ENCODE measurements around the gene ADAM19. TPM values are rescaled to one million over a fixed set of nuclear protein-coding genes. Genes with fewer than 3 reads are reported as not detected.

ADAM19 gene
- total RNA-seq, 2 donors from 2014 or later = 1.3 to 1.6 TPM

GRCh38 chr5:157494178-157494832 is 81.3 kb downstream of the ADAM19 start:
- H3K27ac ChIP-seq = no peak overlapping the region
- H3K9me3 ChIP-seq = no peaks in the 10 kb centered on the region
- 71 to 82% methylated on average over 5 of the region's 5 CpGs for whole genome bisulfite sequencing, 2 donors
- H3K4me1 ChIP-seq = no peaks in the 10 kb centered on the region
- TF ChIP-seq POLR2A (IDR thresholded peaks at IDR 0.05) = no peak
- TF ChIP-seq, protein P1, sequence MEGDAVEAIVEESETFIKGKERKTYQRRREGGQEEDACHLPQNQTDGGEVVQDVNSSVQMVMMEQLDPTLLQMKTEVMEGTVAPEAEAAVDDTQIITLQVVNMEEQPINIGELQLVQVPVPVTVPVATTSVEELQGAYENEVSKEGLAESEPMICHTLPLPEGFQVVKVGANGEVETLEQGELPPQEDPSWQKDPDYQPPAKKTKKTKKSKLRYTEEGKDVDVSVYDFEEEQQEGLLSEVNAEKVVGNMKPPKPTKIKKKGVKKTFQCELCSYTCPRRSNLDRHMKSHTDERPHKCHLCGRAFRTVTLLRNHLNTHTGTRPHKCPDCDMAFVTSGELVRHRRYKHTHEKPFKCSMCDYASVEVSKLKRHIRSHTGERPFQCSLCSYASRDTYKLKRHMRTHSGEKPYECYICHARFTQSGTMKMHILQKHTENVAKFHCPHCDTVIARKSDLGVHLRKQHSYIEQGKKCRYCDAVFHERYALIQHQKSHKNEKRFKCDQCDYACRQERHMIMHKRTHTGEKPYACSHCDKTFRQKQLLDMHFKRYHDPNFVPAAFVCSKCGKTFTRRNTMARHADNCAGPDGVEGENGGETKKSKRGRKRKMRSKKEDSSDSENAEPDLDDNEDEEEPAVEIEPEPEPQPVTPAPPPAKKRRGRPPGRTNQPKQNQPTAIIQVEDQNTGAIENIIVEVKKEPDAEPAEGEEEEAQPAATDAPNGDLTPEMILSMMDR (IDR thresholded peaks at IDR 0.05) = no peak
- intact Hi-C loops (cut with DNase I) = no loop called here
- H3K27me3 ChIP-seq = no peaks in the 10 kb centered on the region
- ATAC-seq (no peak), DNase-seq (peak in 1 of 4 donors; percentile 42)
- H3K4me3 ChIP-seq = no peak overlapping the region
- H3K36me3 ChIP-seq (replicated peaks in 1 of 2; ENCODE audit: insufficient read depth in 1 of 2, low read depth in 2 of 2) = no peaks in the 10 kb centered on the region

GRCh38 chr5:157492886-157493285 is 82.7 kb downstream of the ADAM19 start:
- Histone ChIP-seq H3K4me1 (no peaks in the 10 kb centered on the region), H3K4me3 (no peak overlapping the region), H3K27me3 (no peaks in the 10 kb centered on the region), H3K36me3 (replicated peaks in 1 of 2; ENCODE audit: insufficient read depth in 1 of 2, low read depth in 2 of 2) (no peaks in the 10 kb centered on the region), H3K9me3 (no peaks in the 10 kb centered on the region), H3K27ac (no peak overlapping the region)
- intact Hi-C loops (cut with DNase I) = no loop called here
- DNase-seq (no peak), ATAC-seq (no peak)
- no peak for TF ChIP-seq POLR2A (IDR thresholded peaks at IDR 0.05)
- TF ChIP-seq, protein P1 (IDR thresholded peaks at IDR 0.05) = no peak
- WGBS, 2 donors = 89 to 90% methylated on average over 7 to 9 of the region's 9 CpGs

- DNase-seq (no peak), ATAC-seq (no peak)
- H3K27me3 ChIP-seq = no peaks in the 10 kb centered on the region
- no peaks in the 10 kb centered on the region for H3K9me3 ChIP-seq
- H3K36me3 ChIP-seq (replicated peaks in 1 of 2; ENCODE audit: insufficient read depth in 1 of 2, low read depth in 2 of 2) = no peaks in the 10 kb centered on the region
- no peak overlapping the region for H3K27ac ChIP-seq
- peaks cover 10% of the 10 kb centered on the region for H3K4me1 ChIP-seq
- H3K4me3 ChIP-seq = no peak overlapping the region
- WGBS, 2 donors = 84 to 93% methylated on average over 5 to 11 of the region's 11 CpGs
- intact Hi-C loops (cut with DNase I) = no loop called here
- TF ChIP-seq POLR2A (IDR thresholded peaks at IDR 0.05) = no peak
- TF ChIP-seq, protein P1 (IDR thresholded peaks at IDR 0.05) = no peak
These were observed 84.0 kb downstream of the ADAM19 start for GRCh38 chr5:157491471-157491995.

DNA sequence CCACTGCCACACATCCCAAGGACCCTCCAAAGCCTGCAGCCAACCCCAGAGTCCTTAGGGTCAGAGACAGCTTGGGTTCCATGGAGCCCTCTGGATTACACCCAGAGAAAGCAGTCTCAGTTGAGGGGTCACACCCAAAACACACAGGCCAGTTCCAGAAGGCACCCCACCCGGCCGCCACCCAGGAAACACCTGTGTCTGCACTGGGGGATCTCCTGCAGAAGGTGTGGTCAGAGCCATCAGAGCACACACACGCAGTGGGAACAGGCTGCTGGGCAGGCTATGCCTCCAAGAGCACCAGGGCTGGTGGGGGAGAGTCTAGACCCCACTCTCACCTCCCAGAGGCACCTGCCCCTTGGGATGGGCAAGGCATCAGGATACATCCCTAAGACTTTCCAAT is 88.2 kb downstream of the ADAM19 start:
- ATAC-seq = no peak
- 80 to 92% methylated on average over 1 to 3 of the region's 3 CpGs for WGBS, 2 donors
- Histone ChIP-seq H3K27ac (no peak overlapping the region), H3K4me1 (peaks cover 13% of the 10 kb centered on the region), H3K4me3 (no peak overlapping the region), H3K27me3 (no peaks in the 10 kb centered on the region), H3K36me3 (replicated peaks in 1 of 2; ENCODE audit: insufficient read depth in 1 of 2, low read depth in 2 of 2) (no peaks in the 10 kb centered on the region), H3K9me3 (no peaks in the 10 kb centered on the region)
- TF ChIP-seq POLR2A (IDR thresholded peaks at IDR 0.05) = no peak
- TF ChIP-seq, protein P1 (IDR thresholded peaks at IDR 0.05) = no peak
- intact Hi-C loops (cut with DNase I) = no loop called here
- no peak for DNase-seq

DNA sequence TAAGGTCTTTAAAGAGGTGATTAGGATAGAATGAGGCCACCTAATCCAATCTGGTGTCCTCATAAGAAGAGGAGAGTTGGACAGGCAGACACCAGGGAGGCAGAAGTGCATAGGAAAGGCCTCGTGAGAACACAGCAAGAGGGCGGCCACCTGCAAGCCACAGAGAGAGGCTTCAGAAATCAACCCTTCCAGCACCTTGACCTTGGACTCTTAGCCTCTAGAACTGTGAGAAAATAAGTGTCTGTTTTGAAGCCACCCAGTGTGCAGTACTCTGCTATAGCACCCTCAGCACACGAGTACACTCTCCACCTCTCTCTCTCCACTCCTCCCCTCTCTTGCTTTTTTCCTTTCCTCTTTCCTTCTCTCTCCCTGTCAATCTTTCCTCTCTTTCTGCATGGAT is 88.7 kb downstream of the ADAM19 start:
- peak in 3 of 4 donors; percentile 26 to 56 (median 35) for DNase-seq
- Histone ChIP-seq H3K36me3 (replicated peaks in 1 of 2; ENCODE audit: insufficient read depth in 1 of 2, low read depth in 2 of 2) (no peaks in the 10 kb centered on the region), H3K9me3 (no peaks in the 10 kb centered on the region), H3K27ac (no peak overlapping the region), H3K4me1 (peaks cover 13% of the 10 kb centered on the region), H3K4me3 (no peak overlapping the region), H3K27me3 (no peaks in the 10 kb centered on the region)
- 29 to 47% methylated on average over 3 of the region's 3 CpGs for WGBS, 2 donors
- peak; percentile 58 for ATAC-seq
- TF ChIP-seq, protein P1 (IDR thresholded peaks at IDR 0.05) = no peak
- TF ChIP-seq POLR2A (IDR thresholded peaks at IDR 0.05) = no peak
- intact Hi-C loops (cut with DNase I) = no loop called here

Measured in body of pancreas (tissue), 4 donors.